A549 (cell line): Measurements from ENCODE around the gene CYP8B1.

Experiments
- BHLHE40 ChIP-seq: IDR thresholded peaks from 2 replicates; pipeline ENCODE4 v1.6.1; 2012; ENCODE audit warnings: low read depth, low read length, inconsistent platforms
- CHD2 ChIP-seq: fragments of 150-350 bp; IDR thresholded peaks from 2 replicates; pipeline ENCODE4 v1.6.1; 2014; ENCODE audit warnings: low read length; ENCODE audit not compliant: partially characterized antibody
- JUN ChIP-seq, 2 experiments: fragments of >200 bp; sonication (Bioruptor Twin); formaldehyde crosslinking; IDR thresholded peaks; 2 replicates in 1 of 2; 3 replicates in 1 of 2; pipeline ENCODE4 v1.6.1; 2016 to 2017
- MAZ ChIP-seq: fragments of 150-350 bp; IDR thresholded peaks from 2 replicates; pipeline ENCODE4 v1.6.1; 2014; ENCODE audit warnings: antibody characterized with exemption, low read depth, low read length, borderline replicate concordance
- MYC ChIP-seq: IDR thresholded peaks from 2 replicates; pipeline ENCODE4 v1.6.1; 2012; ENCODE audit warnings: mild to moderate bottlenecking, inconsistent platforms, low read length, improper control_type of control experiment, borderline replicate concordance
- NFE2L2 ChIP-seq: fragments of 150-350 bp; conservative IDR thresholded peaks from 2 replicates; pipeline ENCODE4 v1.6.1; 2014; ENCODE audit warnings: low read length
- RAD21 ChIP-seq, 2 experiments: fragments of >200 bp in 1 of 2; sonication (Bioruptor Twin) in 1 of 2; formaldehyde crosslinking in 1 of 2; IDR thresholded peaks in 1 of 2; conservative IDR thresholded peaks in 1 of 2; 2 replicates in 1 of 2; 3 replicates in 1 of 2; pipeline ENCODE4 v1.6.1; 2012 to 2018; ENCODE audit warnings: inconsistent platforms in 1 of 2
- TF ChIP-seq, protein P1 (sequence below): fragments of >200 bp; sonication (Bioruptor Twin); formaldehyde crosslinking; IDR thresholded peaks from 3 replicates; pipeline ENCODE4 v1.5.1; 2016

DNA sequence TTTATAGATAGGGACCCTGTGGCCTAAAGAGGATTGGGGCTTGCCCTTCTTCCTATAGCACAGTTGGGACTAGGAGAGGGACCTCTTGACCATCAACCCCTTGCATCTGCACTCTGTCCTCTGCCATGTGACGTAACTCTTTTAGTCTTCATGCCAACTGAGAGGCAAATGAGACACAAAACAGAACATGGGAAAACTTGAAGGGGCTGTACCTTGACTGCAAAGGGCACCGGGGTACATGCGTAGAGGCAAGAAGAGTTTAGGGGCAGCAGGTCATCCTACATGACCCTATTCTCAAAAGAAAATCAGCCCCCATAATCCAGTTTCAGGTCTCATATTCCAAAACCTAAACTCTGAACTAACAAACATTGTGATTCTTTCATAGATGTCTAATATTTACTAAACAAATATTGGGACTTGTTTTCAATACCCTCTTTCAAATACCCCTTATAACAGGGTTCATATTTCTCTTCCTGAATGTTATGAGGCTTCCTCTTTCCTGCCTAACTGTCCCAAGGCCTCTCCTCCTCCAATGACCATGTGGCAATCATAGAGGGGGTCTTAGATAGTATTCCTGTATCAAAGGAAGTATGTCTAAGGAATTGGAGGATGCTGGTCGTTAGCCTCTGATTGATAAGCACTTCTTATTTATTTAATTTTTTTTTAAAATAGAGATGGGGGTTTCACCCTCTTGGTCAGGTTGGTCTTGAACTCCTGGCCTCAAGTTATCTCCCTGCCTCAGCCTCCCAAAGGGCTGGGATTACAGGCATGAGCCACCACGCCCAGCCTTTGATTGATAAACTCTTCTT, 45.8 kb downstream of the CYP8B1 start:
- TF ChIP-seq, protein P1, sequence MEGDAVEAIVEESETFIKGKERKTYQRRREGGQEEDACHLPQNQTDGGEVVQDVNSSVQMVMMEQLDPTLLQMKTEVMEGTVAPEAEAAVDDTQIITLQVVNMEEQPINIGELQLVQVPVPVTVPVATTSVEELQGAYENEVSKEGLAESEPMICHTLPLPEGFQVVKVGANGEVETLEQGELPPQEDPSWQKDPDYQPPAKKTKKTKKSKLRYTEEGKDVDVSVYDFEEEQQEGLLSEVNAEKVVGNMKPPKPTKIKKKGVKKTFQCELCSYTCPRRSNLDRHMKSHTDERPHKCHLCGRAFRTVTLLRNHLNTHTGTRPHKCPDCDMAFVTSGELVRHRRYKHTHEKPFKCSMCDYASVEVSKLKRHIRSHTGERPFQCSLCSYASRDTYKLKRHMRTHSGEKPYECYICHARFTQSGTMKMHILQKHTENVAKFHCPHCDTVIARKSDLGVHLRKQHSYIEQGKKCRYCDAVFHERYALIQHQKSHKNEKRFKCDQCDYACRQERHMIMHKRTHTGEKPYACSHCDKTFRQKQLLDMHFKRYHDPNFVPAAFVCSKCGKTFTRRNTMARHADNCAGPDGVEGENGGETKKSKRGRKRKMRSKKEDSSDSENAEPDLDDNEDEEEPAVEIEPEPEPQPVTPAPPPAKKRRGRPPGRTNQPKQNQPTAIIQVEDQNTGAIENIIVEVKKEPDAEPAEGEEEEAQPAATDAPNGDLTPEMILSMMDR = no peak
- TF ChIP-seq CHD2 (no peak), BHLHE40 (no peak), MAZ (no peak), RAD21 (conservative IDR thresholded peaks at IDR 0.05 in 1 of 2, IDR thresholded peaks at IDR 0.05 in 1 of 2) (no peak), NFE2L2 (no peak), JUN (IDR thresholded peaks at IDR 0.05) (no peak), MYC (no peak)
